Activated CD4-positive, CD25-positive, alpha-beta regulatory T cell treated with anti-CD3 and anti-CD28 coated beads, Interleukin-2, amount 50 U/mL, for 24 hours (primary cell): ENCODE measurements around the gene PPP2R3B.

ENCODE experiments used
- ATAC-seq, 2 donors: fragments of 150-1000 bp; cut with Tn5 transposase; one replicate each; pipeline ENCODE4 v1.10.0; 2021; ENCODE audit warnings: mild to moderate bottlenecking in 1 of 2, moderate library complexity in 1 of 2

The PPP2R3B gene

DNA sequence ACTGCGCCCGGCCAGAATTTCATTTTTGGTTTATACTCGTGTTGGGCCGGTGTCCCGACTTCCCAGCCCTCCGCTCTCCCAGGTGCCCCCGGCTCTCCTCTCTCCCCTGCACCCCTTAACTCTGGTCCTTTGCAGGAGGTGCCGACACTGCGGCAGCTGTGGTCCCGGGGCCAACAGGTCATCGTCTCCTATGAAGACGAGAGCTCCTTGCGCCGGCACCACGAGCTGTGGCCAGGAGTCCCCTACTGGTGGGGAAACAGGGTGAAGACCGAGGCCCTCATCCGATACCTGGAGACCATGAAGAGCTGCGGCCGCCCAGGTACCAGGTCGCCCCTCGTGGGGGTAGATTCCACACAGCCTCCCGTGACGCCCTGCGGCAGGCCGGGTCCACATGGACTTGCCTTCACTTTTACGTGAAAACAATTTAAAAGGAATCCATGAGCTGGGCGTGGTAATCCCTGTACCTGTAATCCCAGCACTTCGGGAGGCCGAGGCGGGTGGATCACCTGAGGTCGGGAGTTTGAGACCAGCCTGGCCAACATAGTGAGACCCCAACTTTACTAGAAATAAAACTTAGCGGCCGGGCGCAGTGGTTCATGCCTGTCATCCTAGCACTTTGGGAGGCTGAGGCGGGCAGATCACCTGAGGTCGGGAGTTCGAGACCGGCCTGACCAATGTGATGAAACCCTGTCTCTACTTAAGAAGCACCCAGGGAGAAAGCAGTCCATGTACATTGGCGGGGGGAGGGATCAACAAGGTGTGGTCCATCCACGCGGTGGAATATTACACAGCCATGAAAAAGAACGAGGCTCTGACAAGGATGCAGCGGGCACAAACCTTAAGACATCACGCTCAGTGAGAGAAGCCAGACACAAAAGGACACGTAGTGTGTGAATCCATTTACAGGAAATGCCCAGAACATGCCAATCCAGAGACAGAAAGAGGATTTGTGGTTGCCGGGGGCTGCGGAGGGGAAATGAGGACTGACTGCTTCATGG lies 93.5 kb downstream of the PPP2R3B start:
- ATAC-seq, result no peak

DNA sequence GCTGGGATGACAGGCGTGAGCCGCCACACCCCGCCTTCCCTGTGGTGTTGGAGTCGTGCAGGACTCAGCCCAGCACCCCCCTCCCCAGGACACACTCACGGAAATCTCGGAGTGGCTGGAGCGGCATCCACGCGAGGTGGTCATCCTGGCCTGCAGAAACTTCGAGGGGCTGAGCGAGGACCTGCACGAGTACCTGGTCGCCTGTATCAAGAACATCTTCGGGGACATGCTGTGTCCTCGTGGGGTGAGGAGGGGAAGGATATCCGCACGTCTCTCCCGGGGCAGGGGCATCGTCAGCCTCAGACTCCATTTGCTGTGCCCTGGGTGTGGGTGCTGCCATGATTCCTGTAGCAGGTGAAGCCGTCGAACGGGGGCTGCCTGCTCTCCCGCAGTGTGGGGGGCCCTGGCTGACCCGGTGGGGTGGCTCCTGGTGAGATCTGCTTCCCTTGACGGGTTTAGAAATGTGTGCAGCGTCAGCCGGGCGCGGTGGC lies 95.3 kb downstream of the PPP2R3B start:
- no peak for ATAC-seq

- no peak for ATAC-seq
Measured at GRCh38 chrX:290476-291166, 96.1 kb downstream of the PPP2R3B start.

DNA sequence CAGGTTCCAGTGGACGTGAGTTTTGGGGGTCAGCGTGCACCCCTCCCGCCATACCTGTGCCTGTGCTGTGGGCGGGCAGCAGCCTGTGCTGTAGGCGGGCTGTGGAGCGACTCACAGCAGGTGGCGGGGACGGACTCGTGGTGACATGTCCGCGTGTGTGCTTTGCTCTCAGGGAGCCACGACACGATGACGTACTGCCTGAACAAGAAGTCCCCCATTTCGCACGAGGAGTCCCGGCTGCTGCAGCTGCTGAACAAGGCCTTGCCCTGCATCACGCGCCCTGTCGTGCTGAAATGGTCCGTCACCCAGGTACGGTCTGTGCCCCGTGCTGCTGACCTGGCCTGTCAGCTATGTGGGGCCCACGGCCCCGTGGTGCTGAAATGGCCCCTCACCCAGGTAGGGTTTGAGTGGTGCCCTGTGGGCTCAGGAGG lies 98.1 kb downstream of the PPP2R3B start:
- no peak for ATAC-seq

- no peak for ATAC-seq
Measured at GRCh38 chrX:287670-288069, 99.0 kb downstream of the PPP2R3B start.

DNA sequence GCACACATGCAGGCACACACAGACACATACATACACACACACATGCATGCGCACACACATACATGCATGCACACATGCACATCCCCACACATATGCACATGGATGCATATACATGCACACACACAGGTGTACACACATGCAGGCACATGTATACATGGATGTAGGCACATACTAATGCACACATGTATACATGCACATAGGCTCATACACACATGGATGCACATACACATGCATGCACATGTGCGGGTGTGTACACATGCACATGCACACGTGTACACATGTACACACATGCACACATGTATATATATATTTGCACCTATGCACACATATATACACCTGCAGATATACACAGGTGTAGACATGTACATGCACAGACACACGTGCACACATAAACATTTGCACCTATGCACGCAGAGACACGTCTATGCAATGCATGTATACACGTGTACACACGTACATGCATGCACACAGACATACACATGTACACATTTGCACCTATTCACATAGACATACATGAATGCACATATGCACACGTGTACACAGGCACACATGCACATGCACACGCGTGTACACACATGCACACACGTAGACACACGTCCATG lies 101.5 kb downstream of the PPP2R3B start:
- ATAC-seq, result no peak
